TTC549 (cell line): ENCODE results near the gene SLC17A5.
"Not testable (repeated sequence)": the region's sequence is repeated elsewhere in the genome, so short reads cannot be mapped to it uniquely, and the experiment has no call there.

ENCODE experiments used
- FAIRE-seq: peaks from 2 replicates; lab custom pipeline; 2012; peaks lifted over from hg19 to GRCh38; lab: Jason Lieb, UNC

SLC17A5 gene

DNA sequence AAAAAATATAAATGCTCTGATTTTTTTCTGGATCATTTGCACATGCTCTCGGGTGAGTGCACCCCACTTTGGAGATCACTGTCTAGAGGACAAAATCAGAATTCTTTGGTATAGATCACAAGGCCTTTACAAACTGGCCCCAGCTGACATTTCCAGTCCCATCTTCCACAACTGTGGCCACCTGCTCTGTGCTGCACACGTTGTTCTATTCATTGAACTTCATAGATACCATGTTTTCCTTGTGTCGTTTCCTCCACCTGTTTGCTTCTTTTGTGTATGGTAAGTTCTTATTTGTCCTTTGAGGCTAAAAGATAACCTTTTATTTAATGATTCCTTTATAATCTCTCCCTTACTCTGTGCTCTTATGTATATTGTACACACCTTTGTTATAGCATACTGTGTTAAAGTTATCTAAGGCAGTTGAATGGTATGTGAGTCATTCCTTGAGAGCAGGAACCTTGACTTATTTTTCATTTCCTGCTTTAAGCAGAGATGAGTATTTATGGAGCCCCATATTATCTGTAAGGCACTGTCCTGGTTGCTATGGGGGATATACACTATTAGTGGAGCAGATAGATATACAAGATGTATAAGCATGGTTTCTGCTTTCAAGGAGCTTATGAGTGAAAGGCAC lies 12.0 kb upstream of the SLC17A5 start:
- no peak for FAIRE-seq

DNA sequence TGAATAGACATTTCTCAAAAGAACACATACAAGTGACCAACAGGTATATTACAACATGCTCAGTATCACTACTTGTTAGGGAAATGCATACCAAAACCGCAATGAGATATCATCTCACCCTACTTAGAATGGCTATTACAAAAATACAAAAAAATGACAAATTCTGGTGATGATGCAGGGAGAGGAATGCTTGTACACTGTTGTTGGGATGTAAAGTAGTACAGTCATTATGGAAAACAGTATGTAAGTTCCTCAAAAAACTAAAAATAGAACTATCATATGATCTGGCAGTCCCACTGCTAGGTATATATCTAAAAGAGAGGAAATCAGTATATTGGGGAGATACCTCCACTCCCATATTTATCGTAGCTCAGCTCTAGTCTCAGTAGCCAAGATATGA lies 10.9 kb upstream of the SLC17A5 start:
- no peak for FAIRE-seq

DNA sequence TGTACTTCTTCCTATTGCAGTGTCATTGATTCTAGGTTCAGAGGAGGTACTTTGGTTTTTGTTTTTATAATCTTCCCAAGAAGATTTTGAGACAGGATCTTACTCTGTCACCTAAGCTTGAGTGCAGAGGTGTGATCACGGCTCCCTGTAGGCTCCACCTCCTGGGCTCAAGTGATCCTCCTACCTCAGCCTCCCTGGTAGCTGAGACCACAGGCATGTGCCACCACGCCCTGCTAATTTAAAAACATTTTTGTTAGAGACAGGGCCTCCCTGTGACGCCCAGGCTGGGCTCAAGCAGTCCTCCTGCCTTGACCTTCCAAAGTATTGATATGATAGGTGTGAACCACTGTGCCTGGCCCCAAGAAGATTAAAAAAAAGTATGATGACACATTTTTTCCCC lies 3.4 kb upstream of the SLC17A5 start:
- FAIRE-seq: no peak

DNA sequence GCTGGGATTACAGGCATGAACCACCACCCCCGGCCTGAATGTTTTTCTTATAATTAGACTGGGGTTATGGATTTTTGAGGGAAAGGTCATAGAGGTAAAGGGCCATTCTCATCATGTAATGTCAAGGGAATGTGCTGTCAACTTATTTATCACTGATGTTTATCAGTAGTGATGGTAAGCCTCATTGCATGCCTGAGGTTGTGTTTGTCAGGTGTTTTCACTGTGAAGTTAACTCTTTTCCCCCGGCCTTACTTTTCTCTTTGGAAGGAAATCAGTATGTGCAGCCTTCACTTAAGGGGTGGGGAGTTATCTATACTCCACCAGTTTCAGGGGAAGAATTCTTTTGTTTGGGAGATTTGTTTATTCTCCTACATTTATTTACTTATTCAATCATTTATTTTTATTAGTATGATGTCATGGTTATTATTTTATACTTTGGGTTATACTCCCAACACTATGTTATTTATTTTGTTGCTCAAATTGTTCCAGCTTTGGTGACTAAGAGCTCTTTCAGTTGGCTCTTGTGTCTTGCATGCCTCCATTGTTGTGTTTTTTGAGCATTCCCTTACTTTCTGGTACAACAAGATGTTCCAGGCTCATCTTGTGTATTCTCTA lies 2.8 kb upstream of the SLC17A5 start:
- no peak for FAIRE-seq

DNA sequence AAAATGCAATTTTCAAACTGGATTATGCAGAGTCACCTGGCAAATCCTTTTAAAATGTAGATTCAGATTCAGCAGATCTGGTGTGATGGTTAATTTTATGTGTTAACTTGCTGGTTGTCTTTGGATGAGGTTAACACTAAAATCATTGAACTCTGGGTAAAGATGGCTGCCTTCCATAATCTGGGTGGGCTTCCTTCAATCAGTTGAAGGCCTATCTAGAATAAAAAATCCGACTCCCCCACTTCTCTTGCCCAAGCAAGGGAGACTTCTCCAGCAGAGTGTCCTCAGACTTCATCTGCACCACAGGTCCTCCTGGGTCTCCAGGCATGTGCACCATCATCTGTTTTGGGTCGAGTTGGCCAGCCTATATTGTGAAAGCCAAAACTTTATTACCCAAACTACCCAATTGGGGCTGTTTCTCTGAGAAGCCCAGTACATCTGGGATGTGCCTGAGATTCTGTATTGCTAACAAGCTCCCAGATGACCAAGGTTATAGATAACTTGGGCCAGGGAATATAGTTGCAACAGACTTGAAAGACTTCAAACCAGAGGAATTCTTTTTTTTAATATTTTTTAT lies 1.6 kb upstream of the SLC17A5 start:
- no peak for FAIRE-seq

DNA sequence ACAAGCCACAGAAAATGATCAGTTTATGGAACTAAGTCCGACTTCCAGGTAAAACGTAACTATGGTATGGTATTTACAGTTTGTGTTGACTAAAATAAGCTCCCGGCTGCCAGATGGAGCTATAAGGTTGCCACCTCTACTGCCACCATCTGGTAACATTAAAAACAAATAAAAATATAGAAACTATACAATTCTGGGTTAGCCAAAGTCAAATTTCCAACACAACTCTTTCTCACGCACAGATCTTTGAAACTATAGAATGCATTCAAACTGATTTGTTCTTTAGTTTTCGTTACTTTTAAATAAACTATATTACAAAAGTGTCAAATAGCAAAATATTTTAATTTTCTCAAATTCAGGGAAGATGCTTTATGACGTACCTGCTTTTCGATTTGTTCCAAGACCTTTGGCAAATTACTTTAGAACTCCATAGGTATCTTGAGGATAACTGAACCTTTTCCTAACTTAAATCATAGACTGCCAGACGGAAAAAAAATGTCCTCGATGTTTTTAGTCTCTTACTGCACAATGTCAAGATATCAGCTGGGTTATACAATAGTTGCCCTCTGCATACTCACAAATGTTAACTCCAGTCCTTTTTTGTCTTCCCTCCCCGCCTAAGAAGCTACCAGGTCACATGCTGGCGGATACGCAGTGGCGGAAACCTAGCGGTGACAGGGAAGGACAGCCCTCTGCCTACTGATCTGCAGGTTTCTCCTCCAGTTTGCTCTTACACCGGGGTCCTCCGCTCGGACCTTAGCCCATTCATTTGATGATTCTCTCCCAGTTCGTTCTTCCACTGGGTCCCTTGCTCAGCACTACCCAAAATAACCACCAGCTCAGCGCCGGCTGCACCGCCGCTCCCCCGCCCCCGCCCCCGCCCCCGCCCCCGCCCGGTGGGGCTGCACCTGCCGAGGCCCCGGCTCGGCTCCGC lies 888 bp downstream of the SLC17A5 start:
- FAIRE-seq: peak; percentile 84

DNA sequence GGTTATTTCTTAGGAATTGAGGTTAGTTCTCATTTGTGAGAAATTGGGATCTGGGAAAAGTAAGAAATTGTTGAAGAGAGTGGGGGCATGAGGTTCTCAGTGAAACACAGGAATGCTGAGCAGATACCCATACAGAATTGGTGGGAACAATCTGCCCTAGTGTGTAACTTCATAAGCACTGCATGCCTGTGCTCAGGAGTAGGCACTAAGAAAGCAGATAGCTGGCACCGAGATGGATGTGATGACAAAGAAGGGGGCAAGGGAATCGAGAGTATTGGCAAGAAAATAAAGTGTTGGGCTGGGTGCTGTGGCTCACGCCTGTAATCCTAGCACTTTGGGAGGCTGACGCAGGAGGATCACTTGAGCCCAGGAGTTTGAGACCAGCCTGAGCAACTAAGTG lies 4.0 kb downstream of the SLC17A5 start:
- FAIRE-seq: no peak

DNA sequence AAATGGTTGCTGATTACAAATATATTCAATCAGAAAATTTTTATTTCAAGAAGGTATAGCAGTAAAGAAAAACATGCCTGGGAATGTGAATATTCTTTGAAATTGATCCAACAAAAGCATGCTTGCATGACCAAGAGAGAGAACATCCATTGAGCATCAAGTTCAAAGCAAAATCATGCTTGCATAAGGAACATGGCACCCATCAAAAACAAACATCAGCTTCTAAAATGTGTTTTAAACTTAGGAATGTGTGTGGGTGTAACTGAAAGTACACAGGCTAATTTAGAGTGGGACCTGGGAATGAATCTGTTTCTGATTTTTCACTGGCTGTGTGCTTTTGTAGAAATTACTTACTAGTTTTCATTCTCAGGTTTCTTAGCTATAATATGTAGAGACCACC lies 5.6 kb downstream of the SLC17A5 start:
- no peak for FAIRE-seq

DNA sequence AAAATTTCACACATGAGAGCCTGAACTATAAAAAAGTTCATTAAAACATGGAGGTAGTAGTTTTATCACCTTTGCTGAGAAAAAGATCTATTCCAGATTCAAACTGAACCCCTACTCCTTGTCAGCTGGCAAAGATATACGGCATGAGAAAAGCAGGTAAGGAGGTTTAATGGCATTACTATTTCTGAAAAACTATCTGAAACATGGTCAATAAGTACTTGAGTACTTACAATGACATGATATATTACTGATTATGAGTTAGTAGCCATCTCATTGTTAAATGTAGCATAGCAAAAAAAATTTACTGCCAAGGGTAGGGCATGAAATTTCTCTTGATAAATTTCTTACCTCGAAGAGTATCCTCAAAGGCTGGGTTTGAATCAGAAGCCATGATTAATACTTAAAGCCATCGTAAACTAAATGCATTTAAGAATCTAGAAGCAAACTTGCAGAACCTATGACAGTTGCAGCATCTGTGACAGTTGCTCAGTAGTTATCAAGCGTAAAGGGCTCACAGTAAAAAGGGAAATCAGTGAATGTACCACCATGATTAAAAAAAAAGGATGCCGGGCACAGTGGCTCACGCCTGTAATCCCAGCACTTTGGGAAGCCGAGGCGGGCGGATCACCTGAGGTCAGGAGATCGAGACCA lies 8.7 kb downstream of the SLC17A5 start:
- no peak for FAIRE-seq

DNA sequence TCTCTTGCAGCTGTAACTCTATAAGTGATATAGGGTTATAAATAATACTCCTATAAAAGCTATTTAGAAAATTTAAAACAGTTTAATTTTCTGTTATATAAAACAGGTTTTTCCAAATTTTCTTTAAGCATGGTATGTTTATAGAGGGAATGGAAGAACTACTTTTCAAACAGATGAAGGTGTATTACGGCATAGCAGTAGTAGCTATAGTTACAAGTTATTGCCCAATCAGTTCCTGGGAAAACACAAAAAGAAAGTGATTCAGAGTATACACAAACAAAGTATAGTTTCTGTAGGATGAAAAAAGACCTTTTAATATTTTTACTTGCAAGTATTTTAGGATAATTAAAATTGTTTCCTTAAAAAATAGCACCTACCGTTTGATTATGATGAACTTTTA lies 9.8 kb downstream of the SLC17A5 start:
- FAIRE-seq: no peak

DNA sequence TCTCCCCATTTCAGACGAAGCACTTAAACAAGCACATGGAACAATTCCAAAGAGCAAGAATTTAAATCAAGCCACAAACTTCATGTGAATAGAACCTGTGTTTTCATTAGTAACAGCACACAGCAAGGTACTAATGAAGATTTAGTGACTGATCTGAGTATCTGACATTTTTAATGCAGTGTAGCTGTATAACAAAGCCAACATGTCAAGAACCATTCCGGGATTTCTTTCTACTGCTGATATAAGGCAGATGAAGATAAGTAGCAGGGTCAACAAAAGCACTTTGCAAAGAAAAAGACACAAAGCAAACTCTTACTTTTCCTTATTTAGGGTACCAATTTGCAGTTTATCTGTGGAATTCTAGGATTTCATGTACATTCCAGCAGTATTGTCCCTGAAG lies 11.3 kb downstream of the SLC17A5 start:
- FAIRE-seq: no peak

DNA sequence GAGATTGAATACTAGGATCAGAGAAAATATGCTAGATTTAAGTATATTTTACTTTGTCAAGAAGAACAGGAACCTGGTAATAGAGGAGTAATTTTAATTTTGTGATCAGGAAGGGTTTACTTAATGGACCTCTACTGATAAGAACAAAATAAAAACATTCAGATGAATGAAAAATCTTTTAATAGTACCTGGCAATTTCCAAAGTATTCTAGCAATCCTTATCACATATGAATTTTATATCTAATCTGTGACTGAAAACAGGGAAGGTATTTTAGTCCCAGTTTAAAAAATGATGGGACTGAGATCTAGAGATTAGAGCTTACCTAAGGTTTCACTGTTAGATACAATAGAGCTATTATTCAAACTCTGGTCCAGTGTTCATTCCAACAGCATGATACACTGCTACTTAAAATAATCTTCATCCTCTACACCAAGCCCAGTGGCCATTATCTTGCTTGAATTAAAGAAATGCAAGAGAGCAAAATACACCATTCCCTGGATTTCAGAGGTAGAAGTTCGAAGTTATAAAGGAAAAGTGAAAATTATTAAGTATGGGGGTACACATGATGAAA lies 13.5 kb downstream of the SLC17A5 start:
- FAIRE-seq: no peak

DNA sequence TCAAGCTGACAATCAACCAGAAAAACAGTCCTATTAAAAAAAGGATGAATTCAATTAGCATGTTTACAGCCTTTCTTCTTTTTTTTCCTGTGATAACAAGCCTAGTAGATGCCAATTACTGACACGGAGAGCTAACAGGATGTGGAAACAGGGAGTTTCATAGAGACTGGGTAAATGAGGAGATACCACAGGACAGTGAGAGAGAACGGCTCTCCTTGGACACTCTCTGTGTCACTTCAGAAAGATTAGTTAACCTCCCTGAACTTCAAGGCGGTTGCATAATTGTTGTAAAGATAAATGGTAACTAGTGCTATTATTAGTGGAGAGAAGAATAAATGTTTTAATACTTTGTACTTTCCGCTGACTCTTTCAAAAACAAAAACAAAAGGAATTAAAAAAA lies 14.8 kb downstream of the SLC17A5 start:
- no peak for FAIRE-seq

DNA sequence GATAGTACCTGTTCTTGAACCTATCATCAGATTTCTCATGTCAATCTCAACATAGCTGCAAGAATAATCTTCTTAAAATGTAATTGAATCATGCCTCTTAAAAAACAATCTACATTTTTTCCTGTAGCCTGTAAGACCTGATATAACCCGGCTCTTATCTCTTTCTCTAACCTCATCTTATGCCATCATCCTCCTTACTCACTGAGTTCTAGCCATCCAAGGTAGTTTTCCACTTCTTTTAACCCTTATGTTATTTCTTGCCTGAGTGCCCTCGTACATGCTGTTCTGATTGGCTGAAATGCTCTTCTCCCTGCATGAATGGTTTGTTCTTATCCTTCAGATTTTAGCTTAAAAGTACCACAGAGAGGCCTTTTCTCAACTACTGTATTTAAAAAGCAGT lies 16.4 kb downstream of the SLC17A5 start:
- FAIRE-seq: no peak

DNA sequence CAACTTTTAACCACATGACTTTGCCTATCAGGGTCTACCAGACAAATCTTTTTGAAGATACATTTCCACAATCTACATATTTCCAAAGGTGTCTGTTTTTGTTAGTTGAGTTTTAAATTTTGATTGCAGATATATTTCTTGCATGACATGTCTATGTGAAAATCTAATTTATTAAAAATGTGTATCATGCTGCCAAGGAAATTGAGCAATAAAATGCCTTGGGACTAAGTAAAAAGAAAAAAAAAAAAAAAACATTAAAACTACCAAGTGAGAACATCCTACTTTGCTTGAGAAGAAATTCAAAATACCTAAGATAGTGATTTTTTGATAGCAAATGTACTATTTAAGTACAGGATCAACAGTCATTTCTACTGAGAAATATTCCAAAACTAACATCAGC lies 17.7 kb downstream of the SLC17A5 start:
- no peak for FAIRE-seq

DNA sequence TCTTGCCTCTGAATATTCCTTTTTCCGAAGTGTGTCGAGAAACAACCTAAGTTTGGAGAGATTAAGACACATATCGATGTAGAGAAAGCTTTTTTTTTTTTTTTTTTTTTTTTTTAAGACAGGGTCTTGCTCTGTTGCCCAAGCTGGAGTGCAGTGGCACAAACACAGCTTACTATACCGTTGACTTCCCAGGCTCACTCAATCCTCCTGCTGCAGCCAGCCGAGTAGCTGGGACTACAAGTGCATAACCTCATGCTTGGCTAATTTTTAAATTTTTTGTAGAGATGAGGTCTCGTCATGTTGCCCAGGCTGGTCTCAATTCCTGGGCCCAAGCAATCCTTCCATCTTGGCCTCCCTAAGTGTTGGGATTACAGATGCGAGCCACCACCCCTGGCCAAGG lies 21.4 kb downstream of the SLC17A5 start:
- no peak for FAIRE-seq

DNA sequence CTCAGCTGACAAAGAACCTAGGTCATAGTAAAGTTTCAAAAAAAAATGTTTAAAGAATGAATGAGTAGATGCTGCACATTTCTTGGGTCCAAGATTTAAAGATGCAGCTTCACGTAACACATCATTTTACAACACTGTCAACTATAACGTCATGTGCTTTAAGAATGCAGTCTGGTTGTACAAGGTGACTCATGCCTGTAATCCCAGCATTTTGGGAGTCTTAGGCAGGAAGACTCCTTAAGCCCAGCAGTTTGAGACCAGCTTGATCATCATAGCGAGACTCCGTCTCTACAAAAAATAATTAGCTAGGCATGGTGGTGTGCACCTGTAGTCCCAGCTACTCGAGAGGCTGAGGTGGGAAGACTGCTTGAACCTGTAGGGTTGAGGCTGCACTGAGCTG lies 21.9 kb downstream of the SLC17A5 start:
- no peak for FAIRE-seq

DNA sequence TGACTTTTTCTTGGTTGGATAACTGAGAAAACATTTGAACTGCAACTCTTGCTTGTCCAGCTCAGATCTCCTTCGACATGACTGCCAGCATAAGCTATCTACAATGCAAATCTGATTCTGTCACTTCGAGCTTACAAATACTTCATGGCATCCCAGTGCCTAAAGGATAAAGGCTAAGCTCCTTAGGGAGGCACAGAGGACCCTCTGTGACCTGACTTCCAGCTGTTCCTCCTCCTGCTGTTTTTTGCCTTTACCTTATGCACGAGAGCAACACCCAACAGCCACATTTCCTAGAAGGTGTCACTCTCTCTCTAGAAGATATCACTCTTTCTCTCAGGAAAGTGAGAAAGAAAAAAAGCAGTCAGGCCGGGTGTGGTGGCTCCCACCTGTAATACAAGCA lies 23.4 kb downstream of the SLC17A5 start:
- no peak for FAIRE-seq

DNA sequence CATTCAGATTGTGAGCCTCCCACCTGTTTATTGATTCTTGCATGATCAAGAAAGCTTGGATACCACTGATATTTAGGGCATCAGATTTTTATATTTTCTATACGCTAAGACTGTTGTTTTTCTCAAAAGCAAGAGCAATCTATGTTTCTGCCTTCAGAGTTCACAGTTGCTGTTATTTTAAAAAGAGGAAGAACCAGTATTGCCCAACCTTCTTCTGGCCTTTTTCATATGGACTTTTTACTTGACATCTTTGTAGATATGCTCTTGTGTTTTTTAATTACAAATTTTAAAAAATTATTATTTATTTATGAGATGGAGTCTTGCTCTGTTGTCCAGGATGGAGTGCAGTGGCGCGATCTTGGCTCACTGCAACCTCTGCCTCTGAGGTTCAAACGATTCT lies 28.9 kb downstream of the SLC17A5 start:
- FAIRE-seq: no peak

DNA sequence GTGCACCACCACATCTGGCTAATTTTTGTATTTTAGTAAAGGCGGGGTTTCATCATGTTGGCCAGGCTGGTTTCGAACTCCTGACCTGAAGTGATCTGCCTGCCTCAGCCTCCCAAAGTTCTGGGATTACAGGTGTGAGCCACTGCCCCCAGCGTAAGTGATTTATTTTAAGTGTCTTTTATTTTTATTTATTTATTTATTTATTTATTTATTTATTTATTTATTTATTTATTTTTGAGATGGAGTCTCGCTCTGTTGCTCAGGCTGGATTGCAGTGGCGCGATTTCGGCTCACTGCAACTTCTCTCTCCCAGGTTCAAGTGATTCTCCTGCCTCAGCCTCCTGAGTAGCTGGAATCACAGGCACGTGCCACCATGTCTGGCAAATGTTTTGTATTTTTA lies 30.3 kb downstream of the SLC17A5 start:
- FAIRE-seq: not testable (repeated sequence)

DNA sequence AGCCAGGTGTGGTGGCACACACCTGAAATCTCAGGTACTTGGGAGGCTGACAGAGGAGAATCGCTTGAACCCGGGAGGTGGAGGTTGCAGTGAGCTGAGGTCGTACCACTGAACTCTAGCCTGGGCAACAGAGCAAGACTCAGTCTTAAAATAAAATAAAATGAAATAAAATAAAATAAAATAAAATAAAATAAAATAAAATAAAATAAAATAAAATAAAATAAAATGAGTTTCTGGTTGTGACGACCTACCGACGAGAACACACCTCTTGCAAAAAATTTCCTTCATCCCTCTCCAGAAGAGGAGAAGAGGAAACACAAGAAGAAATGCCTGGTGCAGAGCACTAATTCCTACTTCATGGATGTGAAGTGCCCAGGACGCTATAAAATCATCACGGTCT lies 35.7 kb downstream of the SLC17A5 start:
- not testable (repeated sequence) for FAIRE-seq

DNA sequence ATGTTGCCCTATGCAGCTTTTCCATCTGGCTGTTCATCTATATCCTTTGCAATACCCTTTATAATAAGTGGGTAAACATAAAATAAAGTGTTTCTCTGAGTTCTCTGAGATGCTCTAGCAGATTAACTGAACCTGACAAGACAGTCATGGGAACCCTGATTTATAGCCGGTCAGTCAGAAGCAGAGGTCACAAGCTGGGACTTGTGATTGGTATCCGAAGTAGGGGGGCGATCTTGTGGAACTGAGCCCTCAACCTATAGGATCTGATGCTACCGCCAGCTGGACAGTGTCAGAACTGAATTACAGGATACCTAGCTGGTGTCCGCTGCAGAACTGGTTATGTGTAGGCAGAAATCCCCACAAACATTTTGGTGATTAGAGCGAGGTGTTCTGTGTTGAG lies 39.0 kb downstream of the SLC17A5 start:
- FAIRE-seq: no peak
